HPDE6-E6E7 (cell line): ENCODE measurements around the gene RAB31.
"Not testable (repeated sequence)": the region's sequence is repeated elsewhere in the genome, so short reads cannot be mapped to it uniquely, and the experiment has no call there.

Experiments
- DNase-seq: peaks from one replicate; pipeline ENCODE4 v3.0.0; 2011; ENCODE audit warnings: missing footprints; ENCODE audit errors: extremely low spot score

The RAB31 gene

DNA sequence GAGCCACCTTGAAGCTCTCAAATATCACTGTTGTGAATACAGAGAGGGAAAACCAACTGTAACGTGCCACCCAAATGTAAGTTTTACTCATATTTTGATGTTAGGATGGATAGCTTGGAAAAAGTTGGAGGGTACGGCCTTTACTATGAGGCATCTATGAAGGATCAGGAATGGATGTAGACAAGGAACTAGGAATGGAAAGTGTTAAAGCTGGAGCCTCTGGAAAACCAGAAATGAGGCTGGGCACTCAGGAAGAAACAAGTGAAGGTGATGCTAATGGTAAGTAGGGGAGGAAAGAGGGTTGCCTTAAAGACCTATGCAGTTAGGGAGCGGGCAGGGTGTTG, 177.9 kb downstream of the RAB31 start:
- no peak for DNase-seq

DNA sequence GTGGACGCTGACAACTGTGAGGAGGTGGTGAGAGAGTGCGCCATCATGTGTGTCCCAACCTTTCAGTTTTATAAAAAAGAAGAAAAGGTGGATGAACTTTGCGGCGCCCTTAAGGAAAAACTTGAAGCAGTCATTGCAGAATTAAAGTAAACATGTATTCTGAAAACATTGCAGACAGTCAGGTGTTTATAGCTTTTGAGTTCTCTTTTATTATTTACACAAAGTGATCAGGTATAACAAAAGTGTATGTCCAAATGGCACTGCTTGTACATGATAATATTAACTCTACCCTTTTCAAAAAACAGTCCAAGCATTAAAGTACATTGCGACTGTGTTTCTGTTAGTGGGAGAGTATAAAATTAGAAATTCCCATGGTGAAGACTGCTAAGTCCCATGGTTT, 179.9 kb downstream of the RAB31 start:
- no peak for DNase-seq

DNA sequence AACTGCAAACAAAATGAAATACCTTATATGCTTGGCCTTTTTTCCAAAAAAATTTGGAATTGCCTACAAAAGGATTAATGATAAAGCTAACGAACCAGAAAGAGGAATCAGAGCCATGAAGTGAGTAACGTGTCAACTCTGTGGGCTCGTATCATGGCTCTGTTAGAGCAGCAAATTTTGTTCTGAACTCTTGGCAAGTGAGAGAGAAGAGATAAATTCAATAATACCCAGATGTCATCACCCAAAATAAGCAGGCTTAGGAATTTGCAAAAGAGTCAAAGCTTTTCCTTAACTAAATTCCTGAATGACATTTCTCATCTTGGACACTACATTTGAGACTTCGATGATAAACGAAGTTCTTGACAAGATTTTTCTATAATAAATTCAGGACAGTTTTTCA, 182.1 kb downstream of the RAB31 start:
- no peak for DNase-seq

DNA sequence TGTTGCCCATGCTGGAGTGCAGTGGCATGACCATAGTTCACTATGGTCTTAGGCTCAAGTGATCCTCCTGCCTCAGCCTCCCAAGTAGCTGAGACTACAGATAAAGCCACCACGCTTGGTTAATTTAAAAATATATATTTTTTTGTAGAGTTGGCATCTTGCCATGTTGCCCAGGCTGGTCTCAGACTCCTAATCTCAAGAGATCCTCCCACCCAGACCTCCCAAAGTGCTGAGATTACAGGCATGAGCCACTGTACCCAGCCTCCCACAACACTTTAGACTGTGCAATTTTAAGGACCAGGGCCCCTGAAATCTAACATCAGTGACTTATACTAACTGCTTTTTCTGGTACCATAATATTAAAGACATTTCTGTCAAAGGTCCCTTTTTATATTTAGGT, 182.9 kb downstream of the RAB31 start:
- DNase-seq, result no peak

DNA sequence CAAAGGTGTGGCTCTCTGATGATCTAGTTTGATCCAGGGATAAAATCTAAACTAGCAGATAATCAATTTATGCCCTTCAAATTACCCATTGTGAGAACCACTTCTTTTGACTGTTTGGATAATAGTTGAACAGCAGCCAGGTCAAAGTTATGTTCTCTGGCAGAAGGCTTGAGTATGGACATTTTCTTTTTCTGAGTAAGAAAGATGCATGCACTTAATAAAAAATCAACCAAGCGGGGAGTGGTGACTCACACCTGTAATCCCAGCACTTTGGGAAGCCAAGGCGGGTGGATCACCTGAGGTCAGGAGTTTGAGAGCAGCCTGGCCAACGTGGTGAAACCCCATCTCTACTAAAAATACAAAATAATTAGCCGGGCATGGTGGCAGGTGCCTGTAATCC, 183.4 kb downstream of the RAB31 start:
- not testable (repeated sequence) for DNase-seq

DNA sequence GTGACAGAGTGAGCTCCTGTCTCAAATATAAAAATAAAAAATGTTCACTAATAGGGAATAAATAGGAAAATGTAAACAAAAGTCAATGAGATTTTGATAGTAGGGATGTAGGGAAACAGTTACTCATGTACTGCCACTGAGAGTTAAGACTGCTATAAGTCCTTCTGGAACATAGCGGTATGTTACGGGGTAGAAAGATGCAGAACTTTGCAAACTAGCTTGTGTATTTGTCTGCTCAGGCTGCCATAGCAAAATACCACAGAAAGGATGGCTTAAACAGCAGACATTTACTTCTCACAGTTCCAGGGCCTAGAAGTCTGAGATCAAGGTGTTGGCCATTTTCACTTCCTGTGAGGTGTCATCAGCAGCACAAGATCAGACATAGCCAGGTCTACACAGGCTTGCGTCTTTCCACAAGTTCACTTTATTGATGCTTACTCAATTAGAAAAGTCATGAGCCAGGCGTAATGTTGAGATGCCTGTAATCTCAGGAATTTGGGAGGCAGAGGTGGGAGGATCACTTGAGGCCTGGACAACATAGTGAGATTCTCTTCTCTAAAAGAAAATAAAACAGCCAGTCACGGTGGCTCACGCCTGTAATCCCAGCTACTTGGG, 186.5 kb downstream of the RAB31 start:
- DNase-seq, result no peak

DNA sequence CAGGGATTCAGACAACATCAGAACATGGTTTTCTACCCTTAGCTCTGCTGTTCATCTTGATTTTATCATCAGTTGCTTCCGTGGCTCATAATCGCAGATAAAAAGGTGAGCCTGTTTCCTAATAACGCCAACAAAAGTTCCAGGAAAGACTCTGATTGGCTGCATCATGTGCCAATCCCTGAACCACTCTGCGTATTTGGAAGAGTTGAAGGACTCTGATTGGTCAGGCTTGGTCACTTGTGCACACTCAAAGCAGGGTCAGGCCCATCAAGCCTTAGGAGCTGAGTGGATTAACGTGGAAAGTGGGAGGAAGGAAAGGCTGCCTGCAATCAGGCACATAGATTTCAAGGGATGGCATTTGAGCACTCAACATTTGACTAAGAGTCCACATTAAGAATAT, 189.0 kb downstream of the RAB31 start:
- DNase-seq, result no peak

DNA sequence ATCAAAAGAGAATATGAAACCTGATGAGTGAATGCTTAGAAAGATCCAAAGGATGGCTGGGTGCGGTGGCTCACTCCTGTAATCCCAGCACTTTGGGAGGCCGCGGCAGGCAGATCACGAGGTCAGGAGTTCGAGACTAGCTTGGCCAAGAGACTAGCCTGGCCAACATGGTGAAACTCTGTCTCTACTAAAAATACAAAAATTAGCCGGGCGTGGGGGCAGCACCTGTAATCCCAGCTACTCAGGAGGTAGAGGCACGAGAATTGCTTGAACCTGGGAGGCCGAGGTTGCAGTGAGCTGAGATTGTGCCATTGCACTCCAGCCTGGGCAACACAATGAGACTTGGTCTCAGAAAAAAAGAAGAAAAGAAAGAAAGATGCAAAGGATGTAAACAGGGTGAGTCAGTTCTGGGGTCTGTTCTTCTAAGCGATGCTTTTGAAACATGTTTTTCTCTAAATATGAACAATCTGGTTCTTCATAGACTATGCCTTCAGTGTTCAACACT, 189.7 kb downstream of the RAB31 start:
- DNase-seq, result not testable (repeated sequence)

DNA sequence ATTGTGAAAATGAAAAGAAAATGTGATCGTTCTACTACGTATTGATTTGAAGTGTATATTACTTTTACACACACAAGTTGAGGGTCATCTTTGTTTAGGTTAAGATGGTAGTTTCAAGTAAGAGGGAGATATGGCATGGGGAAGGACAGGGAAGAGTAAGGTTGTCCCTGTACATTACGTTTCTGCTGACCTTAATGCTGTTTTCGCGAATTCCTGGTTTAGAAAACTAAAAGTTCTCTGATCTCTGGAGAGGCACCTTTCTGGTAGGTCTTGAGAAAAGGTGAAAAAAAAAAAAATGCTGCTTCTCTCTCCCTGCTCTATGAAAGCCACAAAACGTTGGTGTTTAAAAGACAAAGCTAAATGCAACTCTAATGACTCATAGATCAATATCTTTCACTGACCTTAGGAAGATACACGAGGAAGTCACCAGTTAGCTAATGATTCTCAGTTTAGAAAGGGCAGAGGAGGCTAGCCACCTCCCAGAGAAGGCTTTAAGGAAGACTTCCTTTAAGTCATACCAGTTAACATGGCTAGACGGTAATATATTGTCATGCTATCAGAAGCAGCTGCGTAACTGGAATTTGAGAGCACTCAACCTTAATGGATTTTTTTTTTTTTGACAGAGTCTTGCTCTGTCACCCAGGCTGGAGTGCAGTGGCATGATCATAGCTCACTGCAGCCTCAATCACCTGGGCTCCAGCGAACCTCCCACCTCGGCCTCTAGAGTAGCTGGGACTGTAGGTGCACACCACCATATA, 190.9 kb downstream of the RAB31 start:
- DNase-seq, result no peak

DNA sequence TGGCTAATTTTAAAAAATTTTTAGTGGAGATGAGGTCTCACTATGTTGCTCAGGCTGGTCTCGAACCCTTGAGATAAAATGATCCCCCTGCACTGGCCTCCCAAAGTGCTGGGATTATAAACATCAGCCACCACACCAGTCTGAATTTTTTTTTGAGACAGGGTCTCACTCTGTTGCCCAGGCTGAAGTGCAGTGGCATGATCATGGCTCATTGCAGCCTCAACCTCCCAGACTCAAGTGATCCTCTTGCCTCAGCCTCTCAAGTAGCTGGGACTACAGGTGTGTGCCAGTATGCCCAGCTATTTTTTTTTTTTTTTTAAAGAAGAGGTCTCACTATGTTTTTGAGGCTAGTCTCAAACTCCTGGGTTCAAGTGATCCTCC, 191.4 kb downstream of the RAB31 start:
- not testable (repeated sequence) for DNase-seq

DNA sequence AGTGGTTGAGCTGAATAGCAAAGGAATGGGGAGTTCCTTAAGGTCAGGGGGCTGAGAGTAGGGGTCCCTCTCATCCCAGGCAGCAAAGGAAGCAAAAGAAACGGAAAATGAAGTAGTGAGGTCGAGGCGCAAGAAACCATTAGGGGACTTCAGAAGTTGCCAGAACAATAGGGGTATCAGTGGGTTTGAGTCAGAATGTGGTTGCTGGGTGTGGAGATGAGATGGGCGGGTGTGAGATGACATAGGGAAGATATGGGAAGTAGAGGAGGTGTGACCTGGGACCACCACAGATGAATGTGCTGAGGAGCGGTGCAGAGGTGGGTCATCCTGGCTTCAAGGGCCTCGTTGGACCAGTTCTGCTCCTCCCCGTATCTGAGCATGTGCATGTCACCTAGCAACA, 192.6 kb downstream of the RAB31 start:
- DNase-seq, result no peak

DNA sequence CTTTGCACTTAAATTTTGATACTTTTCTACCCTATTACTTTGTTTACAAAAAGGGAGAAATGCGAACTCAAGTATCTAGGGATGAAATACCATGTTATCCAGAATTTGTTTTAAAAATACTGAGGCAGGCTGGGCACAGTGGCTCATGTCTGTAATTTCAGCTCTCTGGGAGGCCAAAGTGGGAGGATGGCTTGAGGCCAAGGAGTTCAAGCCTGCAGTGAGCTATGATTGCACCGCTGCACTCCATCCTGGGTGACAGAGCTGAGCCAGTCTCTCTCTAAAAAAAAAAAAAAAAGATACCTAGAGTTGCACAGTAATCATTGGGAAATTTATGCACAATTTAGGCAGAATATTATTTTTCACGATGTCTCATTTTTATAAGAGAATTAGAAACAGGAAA, 193.3 kb downstream of the RAB31 start:
- no peak for DNase-seq

DNA sequence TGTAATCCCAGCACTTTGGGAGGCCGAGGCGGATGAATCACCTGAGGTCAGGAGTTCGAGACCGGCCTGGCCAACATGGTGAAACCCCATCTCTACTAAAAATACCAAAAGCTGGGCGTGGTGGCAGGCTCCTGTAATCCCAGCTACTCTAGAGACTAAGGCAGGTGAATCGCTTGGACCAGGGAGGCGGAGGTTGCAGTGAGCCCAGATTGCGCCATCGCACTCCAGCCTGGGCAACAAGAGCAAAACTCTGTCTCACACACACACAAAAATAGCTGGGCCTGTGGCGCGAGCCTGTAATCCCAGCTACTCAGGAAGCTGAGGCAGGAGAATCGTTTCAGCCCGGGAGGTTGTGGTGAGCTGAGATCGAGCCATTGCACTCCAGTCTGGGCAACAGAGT, 194.2 kb downstream of the RAB31 start:
- DNase-seq, result not testable (repeated sequence)

DNA sequence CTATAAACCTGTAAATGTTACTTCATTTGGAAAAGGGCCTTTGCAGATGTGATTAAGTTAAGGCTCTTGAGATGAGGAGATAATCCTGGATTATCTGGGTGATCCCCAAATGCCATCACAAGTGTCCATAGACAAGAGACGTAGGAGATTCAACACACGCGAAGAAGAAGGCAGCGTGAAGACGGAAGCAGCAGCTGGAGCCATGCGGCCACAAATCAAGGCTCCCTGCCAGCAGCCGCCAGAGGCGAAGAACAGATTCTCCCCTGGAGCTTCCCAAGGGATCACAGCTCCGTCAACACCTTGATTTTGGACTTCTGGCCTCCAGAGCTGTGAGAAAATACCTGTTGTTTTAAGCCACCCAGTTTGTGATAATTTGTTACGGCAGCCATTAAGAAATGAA, 194.7 kb downstream of the RAB31 start:
- DNase-seq, result no peak

DNA sequence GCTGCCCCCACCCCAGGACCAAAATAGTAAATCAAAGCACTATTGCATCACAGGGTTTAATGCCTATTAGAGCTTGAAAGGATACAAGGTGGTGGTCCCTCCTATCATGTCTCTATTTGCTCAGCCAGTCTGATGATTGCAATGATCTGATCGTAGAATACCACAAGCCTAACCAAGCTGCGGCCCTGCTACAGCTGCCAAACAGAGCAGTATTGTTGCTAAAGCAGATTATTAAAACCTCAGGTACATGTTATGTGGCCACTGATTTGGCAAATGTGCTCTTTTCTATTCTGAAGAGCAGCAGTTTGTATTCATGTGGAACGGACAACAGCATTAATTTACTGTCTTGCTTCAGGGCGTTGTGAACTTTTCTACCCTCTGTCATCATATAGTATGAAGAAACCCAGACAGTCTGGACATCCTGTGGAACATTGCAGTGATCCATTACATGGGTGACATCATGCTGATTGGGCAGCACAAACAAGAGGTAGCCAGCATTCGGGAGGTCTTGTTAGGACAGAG, 197.4 kb downstream of the RAB31 start:
- no peak for DNase-seq

DNA sequence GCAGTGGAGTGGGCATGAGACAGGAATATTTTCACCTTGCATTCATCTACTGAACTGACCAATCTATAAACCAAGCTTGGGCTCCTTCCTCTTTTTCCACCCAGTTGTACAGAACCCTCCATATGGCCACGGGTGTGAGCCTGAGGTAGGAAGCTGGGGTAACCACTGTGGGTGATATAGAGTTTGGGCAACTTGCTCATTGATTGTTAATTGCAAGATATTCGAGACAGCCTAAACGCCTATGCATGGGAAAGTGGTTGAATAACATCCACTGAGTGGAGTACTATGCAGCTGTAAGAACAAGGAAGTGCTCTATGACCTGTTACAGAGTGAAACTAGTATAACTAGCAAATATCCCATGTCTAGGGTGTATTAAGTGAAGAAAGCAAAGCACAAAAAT, 198.4 kb downstream of the RAB31 start:
- DNase-seq, result no peak

DNA sequence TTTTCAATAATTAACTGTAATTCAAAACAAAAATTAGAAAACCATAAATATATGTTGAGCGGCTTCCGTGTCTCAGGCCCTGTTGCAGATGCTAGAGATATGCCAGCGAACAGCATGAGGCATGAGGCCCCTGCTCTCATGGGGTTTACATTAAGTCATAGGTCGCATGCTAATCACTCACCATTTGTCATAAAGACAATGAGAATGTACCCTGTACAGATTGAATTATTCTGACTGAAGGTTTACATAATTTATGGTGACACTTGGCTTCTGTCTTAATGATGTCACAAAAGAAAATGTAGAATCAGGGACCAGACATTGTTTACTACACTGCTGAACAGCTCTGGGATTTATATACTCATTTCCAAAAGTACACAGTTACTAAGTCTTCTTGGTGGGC, 199.8 kb downstream of the RAB31 start:
- no peak for DNase-seq

DNA sequence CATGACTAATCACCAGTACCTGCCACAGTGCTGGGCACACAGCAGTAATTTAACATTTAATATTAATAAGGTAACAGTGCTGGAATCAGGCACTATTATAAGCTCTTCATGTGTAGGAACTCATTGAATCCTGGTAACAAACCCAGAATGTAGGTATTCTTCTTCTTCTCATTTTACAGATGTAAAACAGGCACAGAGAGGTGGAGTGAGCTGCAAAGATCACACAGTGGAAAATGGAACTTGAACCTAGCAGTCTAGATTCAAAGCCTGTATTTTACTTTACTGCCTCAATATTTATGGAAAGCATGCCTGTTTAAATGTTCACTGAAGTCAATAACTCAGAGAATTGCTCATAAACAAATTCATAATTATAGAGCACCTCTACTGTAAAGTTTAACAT, 202.0 kb downstream of the RAB31 start:
- no peak for DNase-seq

DNA sequence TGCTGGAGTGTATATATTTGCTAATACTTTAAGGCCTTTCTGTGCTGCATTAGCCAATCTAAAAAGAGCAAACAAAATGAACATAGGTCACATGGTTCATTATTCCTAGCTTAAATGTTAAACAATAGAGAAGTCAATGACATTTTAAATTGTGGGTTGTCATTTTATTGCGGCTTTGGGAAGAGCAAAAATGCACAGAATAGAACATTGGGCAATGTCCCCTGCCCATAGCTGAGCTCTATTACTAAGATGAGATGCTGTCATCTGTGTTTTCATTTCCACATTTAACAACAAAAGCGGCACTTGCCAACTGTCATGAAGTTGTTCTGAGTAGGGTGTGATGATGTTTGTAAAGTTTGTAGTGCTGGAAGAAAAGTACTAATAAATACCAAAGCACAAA, 202.6 kb downstream of the RAB31 start:
- DNase-seq, result no peak

DNA sequence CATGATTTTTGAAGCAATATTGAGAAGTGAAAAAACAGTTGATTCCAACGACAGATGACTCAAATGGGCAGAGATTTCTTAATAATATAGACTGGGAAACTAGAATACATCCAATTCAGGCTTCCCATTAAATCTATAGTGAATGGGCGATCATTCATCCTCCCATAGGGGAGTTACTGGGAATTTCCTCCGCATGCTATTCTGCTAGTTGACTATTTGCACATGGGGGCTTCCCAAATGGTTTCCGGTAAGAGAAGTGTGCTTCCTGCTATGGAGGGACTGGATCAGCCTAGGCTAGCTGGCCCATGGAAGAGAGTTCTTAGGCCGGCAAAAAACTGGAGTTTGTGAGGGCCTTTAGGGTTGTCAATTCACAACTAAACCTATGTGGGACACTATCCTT, 203.1 kb downstream of the RAB31 start:
- no peak for DNase-seq
